ENCODE results near the gene DPP10. TPM values are rescaled to one million over a fixed set of nuclear protein-coding genes. Genes with fewer than 3 reads are reported as not detected.
"Not testable (repeated sequence)": the region's sequence is repeated elsewhere in the genome, so short reads cannot be mapped to it uniquely, and the experiment has no call there.

DPP10 gene
- total RNA-seq, 2 donors from 2014 or later, result not detected

GRCh38 chr2:115412501-115412900 lies 970.1 kb downstream of the DPP10 start:
- no peak for TF ChIP-seq CTCF (IDR thresholded peaks at IDR 0.05)

GRCh38 chr2:115413791-115414190 lies 971.4 kb downstream of the DPP10 start:
- H3K36me3 ChIP-seq, result no peaks in the 10 kb centered on the region
- DNase-seq (ENCODE audit: low spot score) (no peak), ATAC-seq (ENCODE audit: insufficient number of reproducible peaks, low FRiP score, low read depth) (no peak)
- TF ChIP-seq CTCF (IDR thresholded peaks at IDR 0.05), result no peak
- H3K4me1 ChIP-seq (ENCODE audit: control insufficient read depth in 1 of 2, low read depth in 2 of 2), result no peaks in the 10 kb centered on the region
- H3K9me3 ChIP-seq, result no peaks in the 10 kb centered on the region
- H3K4me3 ChIP-seq, result no peak overlapping the region
- no peaks in the 10 kb centered on the region for H3K27me3 ChIP-seq (replicated peaks; ENCODE audit: insufficient read depth)
- no peak overlapping the region for H3K27ac ChIP-seq

More at GRCh38 chr2:115412501-115412900, 970.1 kb downstream of the DPP10 start:
- no peaks in the 10 kb centered on the region for H3K4me1 ChIP-seq (ENCODE audit: control insufficient read depth in 1 of 2, low read depth in 2 of 2)
- no peak overlapping the region for H3K4me3 ChIP-seq
- no peaks in the 10 kb centered on the region for H3K9me3 ChIP-seq
- H3K36me3 ChIP-seq, result no peaks in the 10 kb centered on the region
- no peak for ATAC-seq (ENCODE audit: insufficient number of reproducible peaks, low FRiP score, low read depth)
- H3K27ac ChIP-seq, result no peak overlapping the region
- H3K27me3 ChIP-seq (replicated peaks; ENCODE audit: insufficient read depth), result no peaks in the 10 kb centered on the region
- DNase-seq (ENCODE audit: low spot score), result no peak

- no peaks in the 10 kb centered on the region for H3K4me1 ChIP-seq (ENCODE audit: control insufficient read depth in 1 of 2, low read depth in 2 of 2)
- H3K27ac ChIP-seq, result no peak overlapping the region
- ATAC-seq (ENCODE audit: insufficient number of reproducible peaks, low FRiP score, low read depth), result no peak
- no peaks in the 10 kb centered on the region for H3K36me3 ChIP-seq
- TF ChIP-seq CTCF (IDR thresholded peaks at IDR 0.05), result no peak
- H3K9me3 ChIP-seq, result no peaks in the 10 kb centered on the region
- no peaks in the 10 kb centered on the region for H3K27me3 ChIP-seq (replicated peaks; ENCODE audit: insufficient read depth)
- no peak for DNase-seq (ENCODE audit: low spot score)
- H3K4me3 ChIP-seq, result no peak overlapping the region
Observed at GRCh38 chr2:115414466-115414865, 972.0 kb downstream of the DPP10 start.

- Histone ChIP-seq H3K36me3 (no peaks in the 10 kb centered on the region), H3K27ac (no peak overlapping the region), H3K9me3 (no peaks in the 10 kb centered on the region), H3K4me1 (ENCODE audit: control insufficient read depth in 1 of 2, low read depth in 2 of 2) (no peaks in the 10 kb centered on the region), H3K27me3 (replicated peaks; ENCODE audit: insufficient read depth) (no peaks in the 10 kb centered on the region), H3K4me3 (no peak overlapping the region)
- DNase-seq (ENCODE audit: low spot score) (no peak), ATAC-seq (ENCODE audit: insufficient number of reproducible peaks, low FRiP score, low read depth) (no peak)
- no peak for TF ChIP-seq CTCF (IDR thresholded peaks at IDR 0.05)
Observed at GRCh38 chr2:115422004-115422634, 979.7 kb downstream of the DPP10 start.

GRCh38 chr2:115427436-115427835 lies 985.0 kb downstream of the DPP10 start:
- Histone ChIP-seq H3K27me3 (replicated peaks; ENCODE audit: insufficient read depth) (no peaks in the 10 kb centered on the region), H3K4me3 (no peak overlapping the region), H3K9me3 (no peaks in the 10 kb centered on the region), H3K36me3 (no peaks in the 10 kb centered on the region), H3K27ac (no peak overlapping the region), H3K4me1 (ENCODE audit: control insufficient read depth in 1 of 2, low read depth in 2 of 2) (no peaks in the 10 kb centered on the region)
- no peak for ATAC-seq (ENCODE audit: insufficient number of reproducible peaks, low FRiP score, low read depth)
- no peak for TF ChIP-seq CTCF (IDR thresholded peaks at IDR 0.05)
- no peak for DNase-seq (ENCODE audit: low spot score)

- H3K9me3 ChIP-seq; H3K4me1 ChIP-seq (ENCODE audit: control insufficient read depth in 1 of 2, low read depth in 2 of 2); DNase-seq (ENCODE audit: low spot score); H3K27me3 ChIP-seq (replicated peaks; ENCODE audit: insufficient read depth); H3K36me3 ChIP-seq; ATAC-seq (ENCODE audit: insufficient number of reproducible peaks, low FRiP score, low read depth); H3K27ac ChIP-seq; H3K4me3 ChIP-seq: not testable (repeated sequence)
Observed at GRCh38 chr2:115440746-115441145, 998.3 kb downstream of the DPP10 start.
